Nephron progenitor cell (in vitro differentiated cells): Measurements from ENCODE around the gene GPR25.

Source experiments
- DNase-seq: peaks from one replicate; pipeline ENCODE4 v3.0.0; 2021
- H3K27ac Mint-ChIP-seq: 2 replicates; pipeline ENCODE4 v1.8.0; 2021; ENCODE audit warnings: mild to moderate bottlenecking, moderate library complexity, mixed read lengths
- H3K27me3 Mint-ChIP-seq: 2 replicates; pipeline ENCODE4 v1.8.0; 2021; ENCODE audit warnings: mild to moderate bottlenecking, low read depth, mixed read lengths; ENCODE audit not compliant: poor library complexity
- H3K36me3 Mint-ChIP-seq: 2 replicates; pipeline ENCODE4 v1.8.0; 2021; ENCODE audit warnings: low read depth, mixed read lengths
- H3K4me1 Mint-ChIP-seq: 2 replicates; pipeline ENCODE4 v1.8.0; 2021; ENCODE audit warnings: mixed read lengths
- H3K4me3 Mint-ChIP-seq: 2 replicates; pipeline ENCODE4 v1.8.0; 2021; ENCODE audit warnings: mild to moderate bottlenecking, moderate library complexity, mixed read lengths
- H3K9me3 Mint-ChIP-seq: 2 replicates; pipeline ENCODE4 v1.8.0; 2021; ENCODE audit warnings: mild to moderate bottlenecking, moderate library complexity, mixed read lengths
- TF ChIP-seq, protein P1 (sequence below): fragments of 200-600 bp; sonication (generic); IDR thresholded peaks from 2 replicates; pipeline ENCODE4 v1.5.0; 2021; ENCODE audit warnings: antibody characterized with exemption

GPR25 gene

GRCh38 chr1:200885623-200886402 lies 13.0 kb downstream of the GPR25 start:
- Mint-ChIP-seq H3K27ac (peak overlapping the region; percentile 5), H3K27me3 (no peaks in the 10 kb centered on the region), H3K4me1 (peaks cover 60% of the 10 kb centered on the region), H3K4me3 (no peak overlapping the region), H3K36me3 (no peaks in the 10 kb centered on the region), H3K9me3 (no peaks in the 10 kb centered on the region)
- no peak for DNase-seq
- TF ChIP-seq, protein P1, sequence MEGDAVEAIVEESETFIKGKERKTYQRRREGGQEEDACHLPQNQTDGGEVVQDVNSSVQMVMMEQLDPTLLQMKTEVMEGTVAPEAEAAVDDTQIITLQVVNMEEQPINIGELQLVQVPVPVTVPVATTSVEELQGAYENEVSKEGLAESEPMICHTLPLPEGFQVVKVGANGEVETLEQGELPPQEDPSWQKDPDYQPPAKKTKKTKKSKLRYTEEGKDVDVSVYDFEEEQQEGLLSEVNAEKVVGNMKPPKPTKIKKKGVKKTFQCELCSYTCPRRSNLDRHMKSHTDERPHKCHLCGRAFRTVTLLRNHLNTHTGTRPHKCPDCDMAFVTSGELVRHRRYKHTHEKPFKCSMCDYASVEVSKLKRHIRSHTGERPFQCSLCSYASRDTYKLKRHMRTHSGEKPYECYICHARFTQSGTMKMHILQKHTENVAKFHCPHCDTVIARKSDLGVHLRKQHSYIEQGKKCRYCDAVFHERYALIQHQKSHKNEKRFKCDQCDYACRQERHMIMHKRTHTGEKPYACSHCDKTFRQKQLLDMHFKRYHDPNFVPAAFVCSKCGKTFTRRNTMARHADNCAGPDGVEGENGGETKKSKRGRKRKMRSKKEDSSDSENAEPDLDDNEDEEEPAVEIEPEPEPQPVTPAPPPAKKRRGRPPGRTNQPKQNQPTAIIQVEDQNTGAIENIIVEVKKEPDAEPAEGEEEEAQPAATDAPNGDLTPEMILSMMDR = no peak

DNA sequence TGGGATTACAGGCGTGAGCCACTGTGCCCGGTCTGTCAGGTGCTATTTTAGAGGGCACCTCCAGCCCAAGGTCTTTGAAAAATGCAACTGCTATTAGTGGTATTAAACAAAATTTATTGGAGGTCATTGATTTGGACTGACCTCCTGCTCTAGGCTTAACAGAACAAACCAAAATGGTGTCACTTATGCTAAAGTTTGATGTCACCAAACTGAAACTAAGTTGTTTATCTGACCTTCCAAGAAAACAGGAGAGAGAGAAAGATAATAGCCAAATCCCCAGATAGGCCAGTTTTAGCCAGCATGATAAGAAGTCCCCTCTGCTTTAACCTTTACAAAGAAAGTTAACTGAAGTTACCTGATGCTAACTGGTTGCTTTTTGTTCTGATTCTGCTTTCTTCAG lies 13.8 kb downstream of the GPR25 start:
- H3K9me3 Mint-ChIP-seq = no peaks in the 10 kb centered on the region
- TF ChIP-seq, protein P1 = no peak
- peaks cover 61% of the 10 kb centered on the region for H3K4me1 Mint-ChIP-seq
- H3K36me3 Mint-ChIP-seq = no peaks in the 10 kb centered on the region
- peak overlapping the region; percentile 42 for H3K4me3 Mint-ChIP-seq
- H3K27me3 Mint-ChIP-seq = no peaks in the 10 kb centered on the region
- DNase-seq = no peak
- no peak overlapping the region for H3K27ac Mint-ChIP-seq

DNA sequence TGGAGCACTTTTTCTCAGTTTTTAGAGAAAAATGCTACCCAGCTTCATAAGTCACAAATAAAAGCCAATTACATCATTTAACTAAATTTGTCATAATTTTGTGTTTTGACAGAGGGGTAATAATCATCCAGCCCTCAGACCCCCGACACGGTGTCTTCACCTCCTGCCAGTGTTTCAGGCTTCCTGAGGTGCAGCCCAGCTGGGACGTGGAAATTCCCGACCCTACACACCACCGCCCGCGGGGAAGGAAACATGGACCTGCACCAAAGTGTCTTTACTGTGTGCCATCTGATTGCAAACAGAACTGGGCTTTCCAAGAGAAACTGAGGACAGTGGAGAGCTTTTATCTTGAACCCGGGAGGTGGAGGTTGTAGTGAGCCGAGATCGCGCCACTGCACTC lies 14.3 kb downstream of the GPR25 start:
- no peak for DNase-seq
- peak overlapping the region; percentile 95 for H3K27ac Mint-ChIP-seq
- TF ChIP-seq, protein P1 = no peak
- H3K4me1 Mint-ChIP-seq = peaks cover 65% of the 10 kb centered on the region
- H3K9me3 Mint-ChIP-seq = no peaks in the 10 kb centered on the region
- H3K4me3 Mint-ChIP-seq = peak overlapping the region; percentile 44
- H3K27me3 Mint-ChIP-seq = no peaks in the 10 kb centered on the region
- no peaks in the 10 kb centered on the region for H3K36me3 Mint-ChIP-seq

- Mint-ChIP-seq H3K27me3 (no peaks in the 10 kb centered on the region), H3K4me3 (peak overlapping the region; percentile 35), H3K4me1 (peaks cover 73% of the 10 kb centered on the region), H3K27ac (peak overlapping the region; percentile 9), H3K9me3 (no peaks in the 10 kb centered on the region), H3K36me3 (no peaks in the 10 kb centered on the region)
- TF ChIP-seq, protein P1 = no peak
- DNase-seq = no peak
Observed at GRCh38 chr1:200887772-200888348, 15.1 kb downstream of the GPR25 start.

DNA sequence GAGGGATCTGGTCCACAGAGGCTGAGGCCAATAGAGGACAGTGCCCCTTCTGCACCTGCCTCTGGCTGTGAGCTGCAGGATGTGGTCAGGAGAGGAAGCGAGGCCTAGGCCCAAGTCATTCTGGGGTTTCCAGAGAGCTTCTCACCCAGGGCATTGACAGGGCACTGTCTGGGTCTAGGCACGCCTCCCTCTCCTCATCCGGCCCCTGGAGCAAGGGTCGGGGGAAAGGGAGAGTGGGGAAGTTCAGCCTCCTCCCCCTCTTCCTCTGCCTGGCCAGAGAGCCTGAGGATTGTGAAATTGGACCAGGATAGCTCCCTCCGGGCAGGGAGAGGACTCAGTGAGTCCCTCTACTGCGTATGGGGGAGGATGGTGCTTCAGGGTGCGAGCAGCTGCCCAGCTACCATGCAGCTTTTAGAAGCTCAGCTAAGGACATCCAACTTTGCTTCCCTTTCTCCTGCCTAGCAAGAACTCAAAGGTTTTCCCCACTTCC lies 15.6 kb downstream of the GPR25 start:
- DNase-seq = peak; percentile 21
- Mint-ChIP-seq H3K9me3 (no peaks in the 10 kb centered on the region), H3K4me3 (peak overlapping the region; percentile 35), H3K4me1 (peaks cover 78% of the 10 kb centered on the region), H3K27ac (peak overlapping the region; percentile 9), H3K36me3 (no peaks in the 10 kb centered on the region), H3K27me3 (no peaks in the 10 kb centered on the region)
- TF ChIP-seq, protein P1 = no peak
